HEK293 (cell line): ENCODE measurements around the gene GABPB1.

Experiments
- CTCF ChIA-PET: fragments of 350-600 bp; formaldehyde crosslinking; extraction: SDS; loops from one replicate; lab custom pipeline; 2021; ENCODE audit warnings: antibody characterized with exemption; lab: Yijun Ruan, JAX
- POLR2A ChIA-PET: fragments of 300-600 bp; formaldehyde crosslinking; extraction: SDS; loops from one replicate; lab custom pipeline; 2020; ENCODE audit warnings: antibody characterized with exemption, inconsistent platforms; lab: Yijun Ruan, JAX
- H3K27ac ChIP-seq: fragments of 200-500 bp; sonication (Bioruptor generic); 2 replicates; pipeline ENCODE4 v1.5.1; 2014; ENCODE audit warnings: low read depth, low read length, control low read depth, inconsistent platforms; ENCODE audit errors: extremely low read depth
- H3K36me3 ChIP-seq, 2 experiments: fragments of 200-500 bp in 1 of 2; sonication (Bioruptor generic) in 1 of 2; 1 replicate in 1 of 2; 2 replicates in 1 of 2; pipeline ENCODE4 v1.5.1; 2014 to 2017; ENCODE audit warnings: inconsistent platforms in 2 of 2, low read length in 2 of 2; ENCODE audit not compliant: control insufficient read depth in 2 of 2, insufficient read depth in 1 of 2
- H3K4me1 ChIP-seq: fragments of 200-500 bp; sonication (Bioruptor generic); 2 replicates; pipeline ENCODE4 v1.5.1; 2014; ENCODE audit warnings: mild to moderate bottlenecking, low read length, inconsistent platforms; ENCODE audit not compliant: control insufficient read depth, insufficient read depth
- H3K4me3 ChIP-seq: 2 replicates; pipeline ENCODE4 v1.5.1; 2011; ENCODE audit warnings: low read depth, mild to moderate bottlenecking, control low read depth, low read length, moderate library complexity
- H3K9me3 ChIP-seq: fragments of 200-500 bp; sonication (Bioruptor generic); 2 replicates; pipeline ENCODE4 v1.5.1; 2014; ENCODE audit warnings: low read depth, low read length, inconsistent platforms; ENCODE audit not compliant: control insufficient read depth, insufficient read depth
- GLI2 ChIP-seq: fragments of 450-650 bp; formaldehyde crosslinking; IDR thresholded peaks from 2 replicates; pipeline ENCODE4; 2017; ENCODE audit warnings: missing biosample characterization, missing genetic modification characterization, low read depth, borderline replicate concordance
- IKZF3 ChIP-seq: fragments of 450-650 bp; IDR thresholded peaks from 2 replicates; pipeline ENCODE4 v1.5.0; 2018; ENCODE audit warnings: missing biosample characterization, mild to moderate bottlenecking, missing genetic modification characterization, moderate library complexity
- MZF1 ChIP-seq: fragments of 450-650 bp; formaldehyde crosslinking; IDR thresholded peaks from 2 replicates; pipeline ENCODE4 v1.5.1; 2017; ENCODE audit warnings: missing biosample characterization, missing genetic modification characterization, borderline replicate concordance
- OVOL3 ChIP-seq: fragments of 450-650 bp; formaldehyde crosslinking; IDR thresholded peaks from 2 replicates; pipeline ENCODE4 v1.5.1; 2016; ENCODE audit warnings: missing biosample characterization, missing genetic modification characterization
- PRDM10 ChIP-seq: fragments of 450-650 bp; formaldehyde crosslinking; IDR thresholded peaks from 2 replicates; pipeline ENCODE4 v1.5.1; 2016; ENCODE audit warnings: missing biosample characterization, missing genetic modification characterization
- REST ChIP-seq: fragments of 450-650 bp; formaldehyde crosslinking; IDR thresholded peaks from 2 replicates; pipeline ENCODE4 v1.5.1; 2016; ENCODE audit warnings: missing biosample characterization, missing genetic modification characterization
- SCRT2 ChIP-seq: fragments of 450-650 bp; formaldehyde crosslinking; IDR thresholded peaks from 2 replicates; pipeline ENCODE4 v1.5.1; 2016; ENCODE audit warnings: missing biosample characterization, missing genetic modification characterization
- ZBTB1 ChIP-seq: fragments of 450-650 bp; formaldehyde crosslinking; IDR thresholded peaks from 2 replicates; pipeline ENCODE4 v1.5.1; 2016; ENCODE audit warnings: missing biosample characterization, missing genetic modification characterization
- ZIC2 ChIP-seq: fragments of 450-650 bp; formaldehyde crosslinking; IDR thresholded peaks from 2 replicates; pipeline ENCODE4 v1.5.1; 2016; ENCODE audit warnings: missing biosample characterization, missing genetic modification characterization
- ZNF10 ChIP-seq: fragments of 450-650 bp; formaldehyde crosslinking; IDR thresholded peaks from 2 replicates; pipeline ENCODE4 v1.5.1; 2017; ENCODE audit warnings: missing biosample characterization, missing genetic modification characterization
- ZNF114 ChIP-seq: fragments of 450-650 bp; formaldehyde crosslinking; IDR thresholded peaks from 2 replicates; pipeline ENCODE4 v1.5.0; 2017; ENCODE audit warnings: missing biosample characterization, missing genetic modification characterization
- ZNF133 ChIP-seq: fragments of 450-650 bp; formaldehyde crosslinking; IDR thresholded peaks from 2 replicates; pipeline ENCODE4 v1.5.1; 2016; ENCODE audit warnings: missing biosample characterization, missing genetic modification characterization
- ZNF2 ChIP-seq: fragments of 450-650 bp; formaldehyde crosslinking; IDR thresholded peaks from 2 replicates; pipeline ENCODE4 v1.5.1; 2016; ENCODE audit warnings: missing biosample characterization, missing genetic modification characterization
- ZNF239 ChIP-seq: fragments of 450-650 bp; formaldehyde crosslinking; IDR thresholded peaks from 2 replicates; pipeline ENCODE4 v1.5.1; 2016; ENCODE audit warnings: missing biosample characterization, missing genetic modification characterization
- ZNF311 ChIP-seq: fragments of 450-650 bp; formaldehyde crosslinking; IDR thresholded peaks from 2 replicates; pipeline ENCODE4 v1.5.1; 2017; ENCODE audit warnings: missing biosample characterization, missing genetic modification characterization, borderline replicate concordance
- ZNF394 ChIP-seq: fragments of 450-650 bp; formaldehyde crosslinking; IDR thresholded peaks from 2 replicates; pipeline ENCODE4 v1.5.1; 2016; ENCODE audit warnings: missing biosample characterization, missing genetic modification characterization, mild to moderate bottlenecking, moderate library complexity, borderline replicate concordance
- ZNF510 ChIP-seq: fragments of 450-650 bp; formaldehyde crosslinking; IDR thresholded peaks from 2 replicates; pipeline ENCODE4 v1.5.1; 2018; ENCODE audit warnings: mild to moderate bottlenecking, missing genetic modification characterization, missing biosample characterization; ENCODE audit not compliant: insufficient replicate concordance
- ZNF514 ChIP-seq: fragments of 450-650 bp; formaldehyde crosslinking; IDR thresholded peaks from 2 replicates; pipeline ENCODE4 v1.5.1; 2016; ENCODE audit warnings: missing biosample characterization, missing genetic modification characterization
- ZNF521 ChIP-seq: fragments of 450-650 bp; formaldehyde crosslinking; IDR thresholded peaks from 2 replicates; pipeline ENCODE4 v1.5.1; 2017; ENCODE audit warnings: missing biosample characterization, mild to moderate bottlenecking, missing genetic modification characterization
- ZNF561 ChIP-seq: fragments of 450-650 bp; IDR thresholded peaks from 2 replicates; pipeline ENCODE4 v1.5.1; 2018; ENCODE audit warnings: missing biosample characterization, missing genetic modification characterization, borderline replicate concordance
- ZNF610 ChIP-seq: fragments of 450-650 bp; formaldehyde crosslinking; IDR thresholded peaks from 2 replicates; pipeline ENCODE4 v1.5.1; 2016; ENCODE audit warnings: missing biosample characterization, missing genetic modification characterization, borderline replicate concordance
- ZSCAN18 ChIP-seq: fragments of 450-650 bp; formaldehyde crosslinking; IDR thresholded peaks from 2 replicates; pipeline ENCODE4 v1.5.1; 2016; ENCODE audit warnings: missing biosample characterization, missing genetic modification characterization
- ZXDB ChIP-seq: fragments of 450-650 bp; formaldehyde crosslinking; IDR thresholded peaks from 2 replicates; pipeline ENCODE4 v1.5.1; 2016; ENCODE audit warnings: missing biosample characterization, missing genetic modification characterization

Gene GABPB1

GRCh38 chr15:50307799-50308198 is 47.2 kb downstream of the GABPB1 start:
- ChIA-PET POLR2A (no interaction called here), CTCF (no interaction called here)
- TF ChIP-seq OVOL3 (tag by site-specific recombination), result no peak
- no peak for TF ChIP-seq ZIC2 (tag by site-specific recombination)
- Histone ChIP-seq H3K27ac (no peak overlapping the region), H3K9me3 (no peaks in the 10 kb centered on the region), H3K4me3 (no peak overlapping the region), H3K36me3 (peaks cover 0 to 7% of the 10 kb centered on the region in 2 experiments), H3K4me1 (no peaks in the 10 kb centered on the region)

- H3K9me3 ChIP-seq, result no peaks in the 10 kb centered on the region
- CTCF ChIA-PET, result interaction anchor here (1.3 kb wide), 1 partner anchor 11 kb away, joined by 7 read pairs; no protein-coding TSS in a partner anchor
- POLR2A ChIA-PET, result no interaction called here
- no peaks in the 10 kb centered on the region for H3K4me1 ChIP-seq
- peaks cover 5 to 26% of the 10 kb centered on the region in 2 experiments for H3K36me3 ChIP-seq
- no peak overlapping the region for H3K27ac ChIP-seq
- no peak for TF ChIP-seq ZBTB1 (tag by site-specific recombination)
- no peak for TF ChIP-seq ZSCAN18 (tag by site-specific recombination)
- TF ChIP-seq ZNF239 (tag by site-specific recombination), result no peak
- no peak for TF ChIP-seq IKZF3 (tag by site-specific recombination)
- TF ChIP-seq MZF1 (tag by site-specific recombination), result no peak
- TF ChIP-seq ZNF610 (tag by site-specific recombination), result no peak
- TF ChIP-seq ZNF510 (tag by site-specific recombination), result no peak
- TF ChIP-seq ZNF311 (tag by site-specific recombination), result no peak
- no peak for TF ChIP-seq ZNF394 (tag by site-specific recombination)
- TF ChIP-seq OVOL3 (tag by site-specific recombination), result no peak
- TF ChIP-seq ZNF2, result no peak
- no peak for TF ChIP-seq ZNF133
- no peak for TF ChIP-seq REST
- TF ChIP-seq ZNF514, result no peak
- no peak overlapping the region for H3K4me3 ChIP-seq
Measured at GRCh38 chr15:50304836-50305235, 50.2 kb downstream of the GABPB1 start.

- no peak overlapping the region for H3K27ac ChIP-seq
- no peak overlapping the region for H3K4me3 ChIP-seq
- no peaks in the 10 kb centered on the region for H3K9me3 ChIP-seq
- POLR2A ChIA-PET, result no interaction called here
- no peaks in the 10 kb centered on the region for H3K4me1 ChIP-seq
- peaks cover 12 to 27% of the 10 kb centered on the region in 2 experiments for H3K36me3 ChIP-seq
- CTCF ChIA-PET, result no interaction called here
- TF ChIP-seq ZXDB (no peak), ZNF10 (tag by site-specific recombination) (no peak), ZNF114 (tag by site-specific recombination) (no peak), PRDM10 (tag by site-specific recombination) (no peak), ZNF561 (no peak), ZNF521 (tag by site-specific recombination) (no peak), ZNF514 (no peak), GLI2 (no peak), SCRT2 (tag by site-specific recombination) (no peak)
Measured at GRCh38 chr15:50302581-50302980, 52.4 kb downstream of the GABPB1 start.
